Testis (tissue), 3 donors: ENCODE measurements around the gene COL16A1. TPM values are rescaled to one million over a fixed set of nuclear protein-coding genes. Genes with fewer than 3 reads are reported as not detected.

ENCODE experiments used
- DNase-seq: peaks from one replicate; pipeline ENCODE4 v3.0.0-alpha.2; 2019
- H3K27ac ChIP-seq, 2 donors: fragments of 200-600 bp; sonication (generic); one replicate each; pipeline ENCODE4 v1.5.1; 2019
- H3K27me3 ChIP-seq: fragments of 200-600 bp; sonication (generic); one replicate; pipeline ENCODE4 v1.5.1; 2019
- H3K36me3 ChIP-seq: fragments of 200-600 bp; sonication (generic); one replicate; pipeline ENCODE4 v1.5.1; 2017; ENCODE audit warnings: low read depth; ENCODE audit errors: missing control alignments
- H3K4me1 ChIP-seq: fragments of 200-600 bp; sonication (generic); one replicate; pipeline ENCODE4 v1.5.1; 2019
- H3K4me3 ChIP-seq, 2 donors: fragments of 200-600 bp; sonication (generic); one replicate each; pipeline ENCODE4 v1.5.1; 2017 to 2019
- H3K9me3 ChIP-seq: fragments of 200-600 bp; sonication (generic); one replicate; pipeline ENCODE4 v1.5.1; 2017
- CTCF ChIP-seq, 3 experiments: fragments of 450-650 bp in 2 of 3; fragments of 200-600 bp in 1 of 3; sonication (generic) in 1 of 3; IDR thresholded peaks; one replicate each; pipeline ENCODE4 v1.5.1; 2016 to 2019; ENCODE audit warnings: antibody characterized with exemption in 3 of 3, mild to moderate bottlenecking in 2 of 3, moderate library complexity in 1 of 3
- POLR2A ChIP-seq: fragments of 450-650 bp; IDR thresholded peaks from one replicate; pipeline ENCODE4 v1.6.1; 2017; ENCODE audit warnings: antibody characterized with exemption, mild to moderate bottlenecking, moderate library complexity
- WGBS, 2 donors: methylation state at CpG; one replicate each; pipeline ENCODE4 v1.1.5; 2018; 5-methylcytosine and 5-hydroxymethylcytosine counted together
- intact Hi-C: fragments of 100-400 bp; cut with DNase I; formaldehyde crosslinking; loops from one replicate; pipeline ENCODE4 v1.15.1; 2023; ENCODE audit warnings: low total_unique reads
- polyA plus RNA-seq: library from polyadenylated mRNA; stranded (reverse); fragments of 350-450 nt; fragmentation: Illumina TruSeq; extraction: RNeasy Lipid Tissue Mini Kit (QIAGEN cat#74804); gene quantifications from one replicate; pipeline ENCODE4 v1.2.3, GENCODE V29; 2014; ENCODE audit warnings: low read depth, low replicate concordance; ENCODE audit not compliant: insufficient read depth
- total RNA-seq, 2 donors: library from RNA; depleted of rRNA; stranded (reverse); fragments of >200 nt; gene quantifications; one replicate each; pipeline ENCODE4 v1.2.3, GENCODE V29; 2016

Gene COL16A1
- total and polyA plus RNA-seq, 3 donors from 2014 or later = 96.4 to 120 (median 101) TPM

- Histone ChIP-seq H3K36me3 (no peaks in the 10 kb centered on the region), H3K4me3 (no peak overlapping the region), H3K27me3 (no peaks in the 10 kb centered on the region), H3K9me3 (no peaks in the 10 kb centered on the region), H3K4me1 (peaks cover 25% of the 10 kb centered on the region), H3K27ac (no peak overlapping the region)
- WGBS, 2 donors = 92 to 95% methylated on average over 14 of the region's 14 CpGs
- no peak for TF ChIP-seq POLR2A
- no peak for TF ChIP-seq CTCF (IDR thresholded peaks at IDR 0.05)
- no peak for DNase-seq
- intact Hi-C loops = no loop called here
Measured at GRCh38 chr1:31675756-31676155, 28.1 kb downstream of the COL16A1 start.

GRCh38 chr1:31675161-31675560, 28.7 kb downstream of the COL16A1 start:
- no peak for DNase-seq
- Histone ChIP-seq H3K9me3 (no peaks in the 10 kb centered on the region), H3K4me3 (no peak overlapping the region), H3K27me3 (no peaks in the 10 kb centered on the region), H3K27ac (no peak overlapping the region), H3K4me1 (peaks cover 31% of the 10 kb centered on the region), H3K36me3 (no peaks in the 10 kb centered on the region)
- 66 to 72% methylated on average over 5 to 7 of the region's 7 CpGs for WGBS, 2 donors
- intact Hi-C loops = no loop called here
- TF ChIP-seq CTCF (IDR thresholded peaks at IDR 0.05) (no peak), POLR2A (no peak)

- Histone ChIP-seq H3K27me3 (no peaks in the 10 kb centered on the region), H3K4me3 (no peak overlapping the region), H3K36me3 (no peaks in the 10 kb centered on the region), H3K27ac (no peak overlapping the region), H3K9me3 (no peaks in the 10 kb centered on the region), H3K4me1 (peaks cover 36% of the 10 kb centered on the region)
- no peak for DNase-seq
- TF ChIP-seq CTCF (IDR thresholded peaks at IDR 0.05) (no peak), POLR2A (no peak)
- intact Hi-C loops = no loop called here
- 82 to 88% methylated on average over 5 to 8 of the region's 8 CpGs for WGBS, 2 donors
Measured at GRCh38 chr1:31674626-31675025, 29.2 kb downstream of the COL16A1 start.

GRCh38 chr1:31673433-31673832, 30.4 kb downstream of the COL16A1 start:
- H3K4me3 ChIP-seq = no peak overlapping the region
- no peaks in the 10 kb centered on the region for H3K9me3 ChIP-seq
- H3K27me3 ChIP-seq = no peaks in the 10 kb centered on the region
- peaks cover 46% of the 10 kb centered on the region for H3K4me1 ChIP-seq
- no peak for DNase-seq
- TF ChIP-seq POLR2A = no peak
- TF ChIP-seq CTCF (IDR thresholded peaks at IDR 0.05) = no peak
- 86 to 87% methylated on average over 9 of the region's 9 CpGs for WGBS, 2 donors
- H3K27ac ChIP-seq = no peak overlapping the region
- no peaks in the 10 kb centered on the region for H3K36me3 ChIP-seq
- intact Hi-C loops = no loop called here

GRCh38 chr1:31672986-31673385, 30.8 kb downstream of the COL16A1 start:
- intact Hi-C loops = no loop called here
- Histone ChIP-seq H3K36me3 (no peaks in the 10 kb centered on the region), H3K4me3 (no peak overlapping the region), H3K27ac (no peak overlapping the region), H3K4me1 (peaks cover 46% of the 10 kb centered on the region), H3K9me3 (no peaks in the 10 kb centered on the region), H3K27me3 (no peaks in the 10 kb centered on the region)
- TF ChIP-seq POLR2A (no peak), CTCF (IDR thresholded peaks at IDR 0.05) (no peak)
- no peak for DNase-seq
- 48 to 50% methylated on average over 12 to 13 of the region's 13 CpGs for WGBS, 2 donors
